ENCODE results near the gene SLC22A2.
"Not testable (repeated sequence)": the region's sequence is repeated elsewhere in the genome, so short reads cannot be mapped to it uniquely, and the experiment has no call there.

SLC22A2 gene

DNA sequence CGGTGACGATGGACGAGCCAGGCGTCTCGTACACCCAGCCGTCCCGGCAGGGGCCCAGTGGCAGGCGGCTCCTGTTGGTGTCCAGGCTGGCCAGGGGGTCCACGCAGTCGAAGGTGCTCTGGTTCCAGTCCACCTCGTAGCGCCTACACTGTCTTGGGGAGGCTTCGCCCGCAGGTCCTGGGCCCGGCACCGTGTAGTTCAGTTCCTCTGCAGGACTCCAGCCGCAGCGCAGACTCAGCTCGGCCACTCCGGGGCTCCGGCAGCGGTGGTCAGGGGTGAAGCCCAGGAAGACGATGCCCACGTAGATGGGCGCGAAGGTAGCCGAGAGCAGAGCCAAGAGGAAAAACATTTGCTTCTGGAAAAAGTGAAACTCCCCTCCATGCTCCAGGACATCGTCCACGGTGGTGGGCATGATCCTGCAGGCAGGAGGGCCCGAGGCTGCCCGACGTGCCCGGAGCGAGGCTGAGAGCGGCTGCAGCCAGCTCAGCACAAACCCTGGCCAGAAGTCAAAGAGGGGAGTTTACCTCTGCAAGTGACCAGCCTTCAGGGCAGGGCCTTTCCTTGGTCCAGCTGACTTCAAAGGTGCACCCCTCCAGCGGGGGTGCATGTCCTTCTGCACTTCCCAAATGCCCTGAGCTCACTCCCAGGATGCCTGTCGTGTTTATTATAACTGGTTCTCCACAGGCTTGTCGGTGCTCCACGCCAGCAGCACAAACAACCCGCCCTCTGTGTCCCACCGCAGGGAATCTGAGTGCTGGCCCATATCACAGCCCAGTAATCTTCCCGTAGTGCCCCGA lies at the start of gene SLC22A2:
Gene SLC22A2 (minus strand): TSS at position 476 of the 797 bp plus-strand sequence. CDS start 64 bp downstream, at position 412.
- H3K27ac ChIP-seq: no peak within 1 kb of the TSS
- no peak for DNase-seq (ENCODE audit: low spot score)
- ChIA-PET POLR2A (ENCODE audit: low non-redundant PET) (no interaction called here), CTCF (no interaction called here)
- TF ChIP-seq, protein P1, sequence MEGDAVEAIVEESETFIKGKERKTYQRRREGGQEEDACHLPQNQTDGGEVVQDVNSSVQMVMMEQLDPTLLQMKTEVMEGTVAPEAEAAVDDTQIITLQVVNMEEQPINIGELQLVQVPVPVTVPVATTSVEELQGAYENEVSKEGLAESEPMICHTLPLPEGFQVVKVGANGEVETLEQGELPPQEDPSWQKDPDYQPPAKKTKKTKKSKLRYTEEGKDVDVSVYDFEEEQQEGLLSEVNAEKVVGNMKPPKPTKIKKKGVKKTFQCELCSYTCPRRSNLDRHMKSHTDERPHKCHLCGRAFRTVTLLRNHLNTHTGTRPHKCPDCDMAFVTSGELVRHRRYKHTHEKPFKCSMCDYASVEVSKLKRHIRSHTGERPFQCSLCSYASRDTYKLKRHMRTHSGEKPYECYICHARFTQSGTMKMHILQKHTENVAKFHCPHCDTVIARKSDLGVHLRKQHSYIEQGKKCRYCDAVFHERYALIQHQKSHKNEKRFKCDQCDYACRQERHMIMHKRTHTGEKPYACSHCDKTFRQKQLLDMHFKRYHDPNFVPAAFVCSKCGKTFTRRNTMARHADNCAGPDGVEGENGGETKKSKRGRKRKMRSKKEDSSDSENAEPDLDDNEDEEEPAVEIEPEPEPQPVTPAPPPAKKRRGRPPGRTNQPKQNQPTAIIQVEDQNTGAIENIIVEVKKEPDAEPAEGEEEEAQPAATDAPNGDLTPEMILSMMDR (conservative IDR thresholded peaks at IDR 0.05; ENCODE audit: low read depth): no peak

- ChIA-PET CTCF (no interaction called here), POLR2A (ENCODE audit: low non-redundant PET) (no interaction called here)
- no peak for DNase-seq (ENCODE audit: low spot score)
- no peak overlapping the region for H3K27ac ChIP-seq
- TF ChIP-seq, protein P1 (conservative IDR thresholded peaks at IDR 0.05; ENCODE audit: low read depth): no peak
Observed at GRCh38 chr6:160305926-160306713, 47.5 kb upstream of the SLC22A2 start.

GRCh38 chr6:160303806-160304205 lies 45.2 kb upstream of the SLC22A2 start:
- POLR2A ChIA-PET (ENCODE audit: low non-redundant PET): no interaction called here
- CTCF ChIA-PET: no interaction called here
- TF ChIP-seq, protein P1 (conservative IDR thresholded peaks at IDR 0.05; ENCODE audit: low read depth): no peak
- no peak overlapping the region for H3K27ac ChIP-seq
- no peak for DNase-seq (ENCODE audit: low spot score)

DNA sequence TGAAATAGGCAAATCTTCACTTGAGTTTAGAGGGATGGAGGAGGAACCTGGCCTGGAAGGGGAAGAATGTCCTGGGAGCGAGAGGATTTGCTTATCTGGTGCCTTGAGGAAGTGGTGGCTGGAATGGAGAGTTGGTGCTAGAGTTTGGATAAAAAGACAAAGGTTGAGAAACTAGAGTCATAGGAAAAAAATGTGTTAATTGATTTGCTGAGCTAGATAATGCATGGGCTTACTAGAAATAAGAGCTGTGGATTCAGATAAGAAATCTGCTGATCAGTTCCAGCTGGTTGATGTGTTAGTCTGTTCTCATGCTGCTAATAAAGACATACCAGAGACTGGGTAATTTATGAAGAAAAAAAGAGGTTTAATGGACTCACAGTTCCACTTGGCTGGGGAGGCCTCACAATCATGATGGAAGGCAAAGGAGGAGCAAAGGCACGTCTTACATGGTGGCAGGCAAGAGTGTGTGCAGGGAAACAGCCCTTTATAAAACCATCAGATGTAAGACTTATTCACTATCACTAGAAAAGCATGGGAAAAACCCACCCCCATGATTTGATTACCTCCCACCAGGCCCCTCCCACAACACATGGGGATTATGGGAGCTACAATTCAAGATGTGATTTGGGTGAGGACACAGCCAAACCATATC lies 43.9 kb upstream of the SLC22A2 start:
- POLR2A ChIA-PET (ENCODE audit: low non-redundant PET): not testable (repeated sequence)

GRCh38 chr6:160301339-160301738 lies 42.7 kb upstream of the SLC22A2 start:
- no peak for DNase-seq (ENCODE audit: low spot score)
- ChIA-PET CTCF (no interaction called here), POLR2A (ENCODE audit: low non-redundant PET) (no interaction called here)
- TF ChIP-seq, protein P1 (conservative IDR thresholded peaks at IDR 0.05; ENCODE audit: low read depth): no peak
- H3K27ac ChIP-seq: peak overlapping the region; percentile 90

More for the DNA sequence above, 43.9 kb upstream of the SLC22A2 start:
- H3K27ac ChIP-seq; DNase-seq (ENCODE audit: low spot score); CTCF ChIA-PET: not testable (repeated sequence)

- H3K27ac ChIP-seq: peak overlapping the region; percentile 90
- POLR2A ChIA-PET (ENCODE audit: low non-redundant PET): no interaction called here
- CTCF ChIA-PET: no interaction called here
- TF ChIP-seq, protein P1 (conservative IDR thresholded peaks at IDR 0.05; ENCODE audit: low read depth): no peak
- DNase-seq (ENCODE audit: low spot score): peak; percentile 74
Observed at GRCh38 chr6:160300076-160300695, 41.6 kb upstream of the SLC22A2 start.
